ENCODE data around the gene RPUSD2.
A peak's percentile ranks its signal among the peaks of the same experiment; 100 is the strongest.

The RPUSD2 gene

DNA sequence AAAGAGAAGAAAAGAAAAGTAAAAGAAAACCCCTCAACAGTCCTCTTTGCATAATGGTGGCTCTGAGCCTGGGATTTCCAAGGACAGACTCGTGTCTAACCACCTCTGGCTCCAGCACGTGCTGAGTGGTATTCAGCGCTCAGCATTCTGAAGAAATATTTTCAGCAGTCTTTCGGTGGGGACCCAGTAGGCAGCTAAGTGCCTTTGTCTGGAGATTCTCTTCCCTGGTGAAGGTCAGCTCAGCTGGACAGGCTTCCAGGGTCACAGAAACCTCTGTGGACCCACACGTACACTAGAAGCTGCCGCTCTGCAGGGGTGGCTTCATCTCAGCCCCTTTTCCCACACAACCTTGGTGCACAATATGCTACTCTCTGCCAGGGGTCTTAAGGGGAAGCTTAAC lies 40.3 kb upstream of the RPUSD2 start:
- Histone ChIP-seq H3K4me3 (replicated peaks; ENCODE audit: insufficient read depth, low read length) (no peak overlapping the region), H3K27ac (replicated peaks) (no peak overlapping the region), H3K27me3 (ENCODE audit: insufficient read depth, poor library complexity, severe bottlenecking) (no peaks in the 10 kb centered on the region)
- DNase-seq (ENCODE audit: low read depth in 1 of 2, low spot score in 1 of 2) = no peak
- TF ChIP-seq GABPA (IDR thresholded peaks at IDR 0.05; ENCODE audit: low read depth) = no peak
- TF ChIP-seq, protein P1, sequence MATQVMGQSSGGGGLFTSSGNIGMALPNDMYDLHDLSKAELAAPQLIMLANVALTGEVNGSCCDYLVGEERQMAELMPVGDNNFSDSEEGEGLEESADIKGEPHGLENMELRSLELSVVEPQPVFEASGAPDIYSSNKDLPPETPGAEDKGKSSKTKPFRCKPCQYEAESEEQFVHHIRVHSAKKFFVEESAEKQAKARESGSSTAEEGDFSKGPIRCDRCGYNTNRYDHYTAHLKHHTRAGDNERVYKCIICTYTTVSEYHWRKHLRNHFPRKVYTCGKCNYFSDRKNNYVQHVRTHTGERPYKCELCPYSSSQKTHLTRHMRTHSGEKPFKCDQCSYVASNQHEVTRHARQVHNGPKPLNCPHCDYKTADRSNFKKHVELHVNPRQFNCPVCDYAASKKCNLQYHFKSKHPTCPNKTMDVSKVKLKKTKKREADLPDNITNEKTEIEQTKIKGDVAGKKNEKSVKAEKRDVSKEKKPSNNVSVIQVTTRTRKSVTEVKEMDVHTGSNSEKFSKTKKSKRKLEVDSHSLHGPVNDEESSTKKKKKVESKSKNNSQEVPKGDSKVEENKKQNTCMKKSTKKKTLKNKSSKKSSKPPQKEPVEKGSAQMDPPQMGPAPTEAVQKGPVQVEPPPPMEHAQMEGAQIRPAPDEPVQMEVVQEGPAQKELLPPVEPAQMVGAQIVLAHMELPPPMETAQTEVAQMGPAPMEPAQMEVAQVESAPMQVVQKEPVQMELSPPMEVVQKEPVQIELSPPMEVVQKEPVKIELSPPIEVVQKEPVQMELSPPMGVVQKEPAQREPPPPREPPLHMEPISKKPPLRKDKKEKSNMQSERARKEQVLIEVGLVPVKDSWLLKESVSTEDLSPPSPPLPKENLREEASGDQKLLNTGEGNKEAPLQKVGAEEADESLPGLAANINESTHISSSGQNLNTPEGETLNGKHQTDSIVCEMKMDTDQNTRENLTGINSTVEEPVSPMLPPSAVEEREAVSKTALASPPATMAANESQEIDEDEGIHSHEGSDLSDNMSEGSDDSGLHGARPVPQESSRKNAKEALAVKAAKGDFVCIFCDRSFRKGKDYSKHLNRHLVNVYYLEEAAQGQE (IDR thresholded peaks at IDR 0.05; ENCODE audit: insufficient replicate concordance, low read depth) = no peak
- TF ChIP-seq CTCF (IDR thresholded peaks at IDR 0.05; ENCODE audit: insufficient read depth, low read length) = no peak
- TF ChIP-seq POLR2AphosphoS5 (IDR thresholded peaks at IDR 0.05; ENCODE audit: low read depth) = no peak
- TF ChIP-seq SPI1 (IDR thresholded peaks at IDR 0.05; ENCODE audit: borderline replicate concordance, low read depth) = no peak

DNA sequence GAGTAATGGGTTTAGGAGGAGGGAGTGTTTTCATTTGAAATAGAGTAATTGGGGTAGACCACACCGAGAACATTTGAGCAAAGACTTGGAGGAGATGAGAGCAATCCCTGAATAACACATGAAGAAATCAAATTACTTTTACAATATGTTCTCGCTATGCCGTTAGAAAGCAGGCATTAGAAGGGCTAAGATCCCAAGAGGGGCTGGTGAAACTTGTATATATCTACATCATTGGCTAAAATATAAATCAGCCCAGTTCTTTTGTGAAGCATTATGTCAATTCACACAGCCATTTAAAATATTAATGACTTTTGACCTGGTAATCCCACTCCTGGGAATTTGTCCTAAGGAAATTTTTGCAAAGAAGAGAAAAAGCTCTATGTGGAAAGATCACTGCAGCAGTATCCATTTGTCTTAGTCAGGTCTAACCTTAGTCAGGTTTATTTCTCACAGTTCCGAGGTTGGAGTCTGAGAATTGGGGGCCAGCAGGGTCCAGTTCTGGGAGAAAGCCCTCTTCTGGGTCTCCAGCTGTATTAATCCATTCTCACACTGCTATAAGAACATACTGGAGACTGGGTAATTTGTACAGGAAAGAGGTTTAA lies 35.2 kb upstream of the RPUSD2 start:
- Histone ChIP-seq H3K27me3 (ENCODE audit: insufficient read depth, poor library complexity, severe bottlenecking) (no peaks in the 10 kb centered on the region), H3K27ac (replicated peaks) (no peak overlapping the region), H3K4me3 (replicated peaks; ENCODE audit: insufficient read depth, low read length) (no peak overlapping the region)
- no peak for TF ChIP-seq SPI1 (IDR thresholded peaks at IDR 0.05; ENCODE audit: borderline replicate concordance, low read depth)
- no peak for TF ChIP-seq GABPA (IDR thresholded peaks at IDR 0.05; ENCODE audit: low read depth)
- TF ChIP-seq, protein P1 (IDR thresholded peaks at IDR 0.05; ENCODE audit: insufficient replicate concordance, low read depth) = no peak
- DNase-seq (ENCODE audit: low read depth in 1 of 2, low spot score in 1 of 2) = no peak

GRCh38 chr15:40534371-40534770 lies 34.7 kb upstream of the RPUSD2 start:
- H3K4me3 ChIP-seq (replicated peaks; ENCODE audit: insufficient read depth, low read length) = no peak overlapping the region
- H3K27ac ChIP-seq (replicated peaks) = no peak overlapping the region
- TF ChIP-seq, protein P1 (IDR thresholded peaks at IDR 0.05; ENCODE audit: insufficient replicate concordance, low read depth) = no peak
- TF ChIP-seq POLR2AphosphoS5 (IDR thresholded peaks at IDR 0.05; ENCODE audit: low read depth) = no peak
- no peak for TF ChIP-seq CTCF (IDR thresholded peaks at IDR 0.05; ENCODE audit: insufficient read depth, low read length)
- no peak for TF ChIP-seq GABPA (IDR thresholded peaks at IDR 0.05; ENCODE audit: low read depth)
- no peak for TF ChIP-seq SPI1 (IDR thresholded peaks at IDR 0.05; ENCODE audit: borderline replicate concordance, low read depth)
- no peaks in the 10 kb centered on the region for H3K27me3 ChIP-seq (ENCODE audit: insufficient read depth, poor library complexity, severe bottlenecking)
- DNase-seq (ENCODE audit: low read depth in 1 of 2, low spot score in 1 of 2) = peak in 1 of 2 experiments; percentile 13
